ENCODE data around the gene ZMIZ1.

The ZMIZ1 gene

DNA sequence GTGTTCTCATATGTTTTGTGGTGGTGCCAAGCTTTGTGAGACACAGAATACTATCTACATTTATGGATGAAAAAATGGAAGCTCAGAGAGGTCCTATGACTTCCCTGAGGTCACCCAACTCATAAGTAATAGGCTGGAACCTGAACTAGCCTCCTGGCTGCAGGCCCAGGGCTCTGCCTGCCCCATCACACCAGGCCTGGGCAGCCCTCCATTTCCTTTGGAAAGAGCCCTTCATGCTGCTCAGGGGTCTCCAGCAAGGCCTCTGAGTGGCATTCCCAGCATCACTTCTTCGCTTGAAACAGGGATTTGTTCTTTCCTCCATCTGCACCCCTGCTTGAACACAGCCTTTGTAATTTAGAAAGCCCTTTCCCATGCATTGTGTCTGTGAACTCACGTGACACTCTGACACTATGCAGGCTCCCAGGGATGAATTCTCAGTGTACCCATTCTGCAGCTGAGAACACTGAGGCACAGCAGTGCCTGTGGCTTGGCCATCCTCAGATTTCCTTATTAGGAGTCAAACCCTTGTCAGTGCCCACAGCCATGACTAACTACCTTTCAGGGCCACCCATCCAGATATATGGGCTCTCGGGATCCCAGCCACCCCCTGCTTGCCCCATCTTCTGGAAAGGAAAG is 150.7 kb downstream of the ZMIZ1 start:
- DNase-seq: no peak

DNA sequence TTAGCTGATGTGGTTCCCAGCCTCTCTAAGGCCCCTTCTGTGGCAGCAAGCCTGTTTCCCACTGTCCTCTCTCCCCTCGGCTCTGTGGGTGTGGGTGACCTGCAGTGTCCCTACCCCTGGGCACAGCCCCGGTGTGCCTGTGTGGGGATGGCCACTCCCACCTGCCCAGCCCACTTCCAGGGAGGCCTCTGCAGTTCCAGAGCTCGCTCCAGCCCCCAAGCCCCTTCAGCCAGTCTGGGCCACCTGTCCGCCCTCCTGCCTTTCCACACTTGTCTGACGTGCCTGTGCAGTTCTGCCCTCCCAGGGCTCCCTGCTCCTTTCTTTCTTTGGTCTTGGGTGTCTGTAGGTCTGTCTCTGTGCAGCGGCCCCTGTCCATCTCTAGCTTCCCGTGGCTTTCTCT is 151.5 kb downstream of the ZMIZ1 start:
- no peak for DNase-seq

DNA sequence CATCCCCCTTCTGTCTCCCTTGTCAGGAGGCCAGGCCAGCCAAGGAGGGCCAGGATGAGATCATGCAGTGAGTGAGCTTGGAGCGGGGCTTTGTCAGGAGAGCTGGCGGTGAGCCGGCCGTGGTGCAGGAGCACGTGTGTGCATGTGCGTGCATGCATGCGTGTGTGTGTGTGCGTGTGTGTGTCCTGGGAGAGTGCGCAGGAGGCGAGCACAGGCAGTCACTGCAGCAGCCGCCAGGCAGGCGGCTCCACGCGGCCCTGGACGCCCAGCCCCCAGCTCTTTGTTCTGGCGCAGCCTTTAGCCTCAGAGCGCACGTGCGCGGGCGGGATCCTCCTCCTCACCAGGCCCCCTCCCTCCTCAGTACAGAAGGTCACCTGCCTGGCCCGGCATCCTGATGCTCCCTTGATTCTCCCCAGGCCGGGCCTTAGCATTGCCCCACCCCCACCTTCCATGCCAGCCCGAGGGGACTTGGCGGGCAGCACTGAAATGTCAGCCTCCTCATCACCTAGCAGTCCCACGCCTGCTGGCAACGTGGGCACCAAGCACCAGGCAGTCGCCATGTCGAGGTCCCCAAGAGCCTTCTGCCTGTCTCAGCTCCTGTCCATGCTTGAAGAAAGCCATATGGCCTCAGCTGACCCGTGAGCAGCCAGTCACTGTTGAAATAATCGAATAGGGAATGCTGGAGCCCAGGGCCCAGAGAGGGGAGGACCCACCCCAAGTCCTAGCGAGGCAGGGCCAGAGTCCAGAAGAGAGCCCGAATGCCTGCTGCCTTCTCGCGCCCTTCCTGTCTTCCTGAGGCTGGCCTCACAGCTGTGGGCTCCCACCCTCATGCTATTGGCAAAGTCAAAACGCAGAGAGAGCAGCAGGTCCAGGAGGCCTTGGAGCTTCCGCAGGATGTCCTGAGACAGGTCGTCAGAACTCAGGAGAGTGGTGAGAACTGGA is 152.6 kb downstream of the ZMIZ1 start:
- DNase-seq: no peak

DNA sequence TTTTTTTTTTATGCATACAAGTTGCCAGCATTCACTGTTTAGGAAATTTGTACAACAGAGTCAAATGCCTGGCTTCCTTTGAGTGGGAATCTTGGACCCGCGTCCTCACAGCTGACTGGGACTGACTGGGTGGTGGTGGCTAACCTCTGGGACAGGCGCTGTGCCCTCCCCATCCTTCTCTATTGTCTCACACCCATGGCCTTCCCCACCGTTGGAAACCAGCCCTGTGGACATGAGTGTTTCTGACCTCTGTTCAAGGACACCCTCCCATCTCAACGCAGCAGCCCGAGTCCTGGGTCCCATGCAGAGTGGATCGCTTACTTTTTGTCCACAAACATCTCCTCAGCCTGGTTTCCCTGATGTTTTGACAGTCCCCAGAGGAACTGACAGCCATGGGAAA is 153.4 kb downstream of the ZMIZ1 start:
- DNase-seq: no peak

DNA sequence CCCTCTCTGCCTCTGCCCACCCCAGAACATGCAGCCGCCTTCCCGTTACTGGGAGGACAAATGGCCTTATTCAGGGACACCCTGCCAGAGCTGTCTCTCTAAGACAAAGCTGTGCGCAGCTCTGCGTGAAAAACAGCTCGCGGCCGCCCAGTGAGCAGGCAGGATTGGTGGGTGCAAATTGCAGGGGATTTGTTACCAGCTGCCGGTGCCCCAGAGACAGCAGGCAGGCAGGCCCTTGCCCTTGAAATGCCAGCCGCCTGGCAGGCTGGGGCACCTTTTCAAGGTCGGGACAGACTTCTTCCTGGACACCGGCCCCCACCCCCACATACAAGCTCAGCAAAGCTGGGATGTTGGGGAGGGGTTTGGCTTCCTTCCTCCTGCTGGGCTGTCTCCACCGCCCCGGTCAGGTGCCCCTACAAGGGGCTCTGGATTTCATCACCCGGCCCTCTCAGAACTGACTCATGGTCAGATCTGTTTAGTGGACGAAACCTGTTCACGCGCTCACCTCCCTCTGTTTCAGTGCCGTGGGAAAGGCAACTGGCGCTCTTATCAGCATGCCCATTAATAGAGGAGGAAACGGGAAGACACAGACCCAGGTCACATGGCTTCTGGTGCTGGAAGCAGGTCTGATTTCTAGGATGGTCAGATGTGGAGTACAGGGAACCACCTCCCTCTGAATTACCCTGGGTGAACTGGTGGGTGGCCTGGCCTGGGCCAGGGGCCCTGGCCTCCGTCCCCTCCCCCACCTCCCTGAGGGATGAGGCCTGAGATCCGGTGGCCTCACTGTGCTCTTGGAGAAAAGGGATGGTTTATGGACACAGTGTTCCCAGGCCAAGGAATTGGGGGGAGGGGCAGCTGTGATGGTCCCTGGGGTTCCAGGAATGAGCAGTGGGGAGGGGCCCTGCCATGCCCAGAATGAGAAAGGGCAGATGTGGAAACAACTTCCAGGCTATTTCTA is 154.6 kb downstream of the ZMIZ1 start:
- DNase-seq: no peak

DNA sequence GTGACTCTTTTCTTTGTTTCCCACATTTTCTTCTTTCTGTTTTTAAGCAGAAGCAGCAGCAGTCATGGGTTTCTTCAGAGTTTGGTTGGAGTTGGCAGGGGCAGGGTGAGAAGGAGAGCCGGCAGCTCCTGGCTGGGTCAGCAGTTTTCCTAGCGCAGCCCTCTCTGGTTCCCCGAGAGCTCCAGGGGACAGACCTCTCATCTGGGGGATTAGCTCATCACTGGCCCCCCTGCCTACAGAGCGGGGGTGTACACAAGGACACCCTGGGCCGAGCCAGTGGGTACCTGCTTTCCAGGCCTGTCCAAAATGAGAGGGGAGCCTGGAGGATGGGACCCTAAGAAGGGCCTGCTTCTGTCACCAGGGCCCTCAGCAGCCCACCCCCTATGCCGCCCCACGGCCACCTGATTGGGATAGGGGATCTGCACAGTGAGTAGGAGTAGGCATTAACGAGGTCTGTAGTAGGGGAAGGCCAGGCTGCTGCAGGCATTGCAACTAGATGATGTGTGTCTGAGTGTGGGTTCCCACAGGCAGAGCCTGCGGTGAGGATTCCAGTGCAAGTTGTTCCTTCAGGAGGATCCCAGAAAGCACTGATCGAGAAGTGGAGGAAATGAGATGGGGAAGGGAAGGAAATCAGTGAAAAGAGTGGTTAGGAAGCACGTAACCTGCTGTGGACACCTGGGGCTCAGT is 155.6 kb downstream of the ZMIZ1 start:
- DNase-seq: no peak

DNA sequence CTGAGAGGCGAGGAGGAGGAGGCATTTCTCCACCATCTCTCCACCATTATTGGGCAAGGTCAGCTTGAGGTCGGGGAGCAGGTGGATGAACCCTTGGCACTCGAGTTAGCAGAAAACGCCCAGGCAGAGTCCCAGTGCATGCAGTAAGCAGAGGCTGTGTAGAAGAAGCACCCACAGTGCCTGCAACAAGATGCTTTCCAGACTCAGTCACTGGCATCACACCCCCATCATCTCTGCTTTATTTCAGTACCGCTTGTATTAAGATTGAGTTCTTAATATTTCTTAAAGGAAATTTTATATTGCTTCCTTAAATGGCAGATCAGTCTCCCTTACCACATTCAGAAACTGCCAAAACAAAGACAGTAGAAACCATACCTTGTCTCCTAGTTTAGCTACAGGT is 156.2 kb downstream of the ZMIZ1 start:
- no peak for DNase-seq

DNA sequence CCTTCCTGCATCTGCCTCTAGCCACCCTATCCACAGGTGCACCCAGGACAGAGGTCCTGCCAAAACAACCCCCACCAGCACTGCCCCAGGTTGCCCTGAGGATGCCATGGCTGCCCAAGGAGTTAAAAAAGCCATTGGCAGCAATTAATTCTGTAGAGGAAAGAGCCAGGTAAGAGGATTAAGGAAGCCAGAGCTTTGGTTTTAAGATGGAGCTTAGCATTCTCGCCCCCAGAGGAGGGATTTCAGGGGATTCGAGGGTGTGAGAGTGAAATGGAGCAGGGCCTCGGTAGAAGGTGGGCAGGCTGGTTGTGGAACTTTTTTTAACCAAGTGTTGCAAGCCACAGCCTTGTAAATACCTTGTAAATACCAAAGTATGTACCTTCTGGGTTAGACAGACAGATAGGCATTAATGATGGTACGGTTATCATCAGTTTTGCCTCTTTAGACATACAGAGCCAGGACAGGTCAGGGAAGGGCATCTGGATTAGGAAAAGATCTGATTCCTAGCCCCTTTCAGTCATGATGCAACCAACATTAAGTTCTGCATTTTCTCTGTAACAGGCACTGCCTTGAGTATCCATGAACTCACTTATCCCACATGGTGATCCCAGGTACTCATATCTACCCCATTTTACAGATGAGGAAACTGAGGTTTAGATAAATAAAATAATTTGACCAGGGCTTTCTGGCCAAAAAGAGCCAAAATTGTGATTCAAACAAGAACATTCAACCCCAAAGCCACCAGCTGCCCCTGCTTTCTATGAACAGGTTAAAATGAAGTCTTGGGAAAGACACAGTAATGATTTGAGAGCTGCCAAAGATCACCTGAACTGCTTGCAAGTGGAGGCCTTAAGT is 157.9 kb downstream of the ZMIZ1 start:
- DNase-seq: no peak

DNA sequence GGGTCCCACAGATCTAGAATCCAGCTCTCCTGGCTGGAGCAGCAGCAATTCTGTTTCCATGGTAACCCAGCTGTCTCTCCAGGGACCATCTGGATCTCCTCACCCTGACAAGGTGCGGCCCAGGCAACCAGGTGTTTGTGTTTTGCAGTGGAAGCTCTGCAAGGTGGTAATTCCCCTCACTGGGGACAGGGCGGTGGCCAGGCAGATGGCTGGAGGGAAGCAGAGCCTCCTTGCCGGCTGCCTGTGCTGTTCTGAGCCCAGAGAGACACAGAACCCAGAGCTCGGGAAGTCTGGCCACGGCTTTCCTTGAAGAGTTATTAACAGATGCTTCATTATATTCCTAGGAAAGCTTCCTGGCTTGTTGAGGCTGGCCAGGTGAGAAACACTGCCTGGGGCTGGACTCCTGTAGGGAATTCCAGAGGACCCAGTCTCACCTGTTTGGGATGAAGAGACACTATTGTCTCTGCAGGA is 160.3 kb downstream of the ZMIZ1 start:
- no peak for DNase-seq

DNA sequence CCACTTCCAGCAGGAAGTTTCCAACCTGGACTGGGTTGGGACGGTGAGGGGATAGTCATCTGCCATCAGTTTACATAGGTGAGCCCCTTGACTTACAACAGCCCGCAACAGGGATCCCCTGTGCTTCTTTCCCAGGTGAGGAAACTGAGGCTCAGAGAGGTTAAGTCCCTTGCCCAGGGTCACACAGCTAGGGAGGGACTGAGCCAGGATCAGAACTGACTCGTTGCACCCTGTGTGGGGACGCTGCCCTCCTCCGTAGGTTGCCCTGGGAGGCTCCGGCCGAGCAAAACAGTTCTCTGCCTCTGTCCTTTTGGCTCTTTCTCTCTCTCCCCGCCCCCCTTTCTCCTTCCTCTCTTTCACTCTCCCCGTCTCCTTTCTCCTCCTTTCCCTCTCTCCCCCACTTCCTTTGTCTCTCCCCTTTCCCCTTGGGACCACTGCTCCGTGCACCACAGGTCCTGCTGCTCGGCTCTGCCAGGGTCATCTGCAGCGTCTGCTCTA is 161.1 kb downstream of the ZMIZ1 start:
- DNase-seq: no peak

DNA sequence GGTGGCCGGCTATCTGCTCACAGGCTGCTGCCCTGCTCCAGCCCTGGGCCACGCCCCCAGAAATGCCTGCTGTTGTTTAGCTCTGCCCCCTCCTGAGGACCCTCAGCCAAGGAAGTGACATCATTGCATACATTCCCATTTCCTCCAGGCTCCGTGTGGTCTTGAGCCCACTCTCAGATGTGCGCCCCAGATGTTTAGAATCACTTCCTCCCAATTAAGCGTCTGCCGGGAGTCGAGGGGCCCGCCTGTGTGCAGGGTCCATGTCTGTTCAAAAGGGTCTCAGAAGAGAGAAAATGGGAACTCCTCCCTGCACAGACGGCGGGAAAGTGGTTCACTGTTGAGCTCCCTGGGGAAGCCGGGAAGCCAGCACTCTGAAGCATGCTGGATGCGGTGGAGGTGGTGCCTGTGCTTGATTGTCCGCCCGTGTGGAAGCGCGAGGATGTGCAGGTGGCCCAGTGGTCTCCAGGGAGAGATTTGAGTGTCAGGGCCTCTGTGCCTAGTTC is 161.6 kb downstream of the ZMIZ1 start:
- DNase-seq: no peak

DNA sequence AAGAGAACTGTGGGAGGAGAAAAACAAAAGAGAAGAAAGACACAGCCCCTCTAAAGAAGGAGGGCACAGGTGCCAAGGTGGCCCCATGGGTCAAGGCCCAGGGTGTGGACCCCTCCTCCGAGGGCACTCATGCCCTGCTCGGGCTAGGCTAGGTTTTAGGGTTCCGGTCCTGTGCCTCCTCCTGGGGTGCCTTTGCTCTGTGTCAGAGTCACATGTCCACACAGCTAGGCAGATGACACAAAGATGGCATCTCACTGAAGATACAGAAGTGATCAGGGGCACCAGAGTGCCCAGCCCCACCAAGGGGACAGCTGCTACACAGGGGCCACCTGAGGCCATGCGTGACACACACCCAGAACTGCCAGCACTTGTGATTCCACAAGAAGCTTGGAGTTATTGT is 162.1 kb downstream of the ZMIZ1 start:
- DNase-seq: no peak

DNA sequence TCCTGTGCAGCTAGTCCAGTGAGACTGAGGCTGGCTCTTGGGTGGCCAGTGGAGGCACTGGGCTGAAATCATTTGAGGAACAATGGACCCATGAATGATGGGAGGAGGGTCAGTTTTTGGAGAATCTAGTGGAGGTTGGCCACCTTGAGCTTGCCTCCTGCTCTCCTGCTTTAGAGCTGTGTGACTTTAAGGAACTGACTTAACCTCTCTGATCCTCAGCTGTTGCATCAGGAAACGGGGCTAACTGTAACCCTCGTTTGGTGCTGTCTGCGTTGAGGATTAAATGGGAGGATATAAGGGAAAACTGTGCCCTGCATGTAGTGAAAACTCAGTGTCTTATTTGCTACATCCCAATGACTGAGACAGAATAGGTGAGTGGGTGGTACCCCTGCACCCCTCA is 163.1 kb downstream of the ZMIZ1 start:
- no peak for DNase-seq

DNA sequence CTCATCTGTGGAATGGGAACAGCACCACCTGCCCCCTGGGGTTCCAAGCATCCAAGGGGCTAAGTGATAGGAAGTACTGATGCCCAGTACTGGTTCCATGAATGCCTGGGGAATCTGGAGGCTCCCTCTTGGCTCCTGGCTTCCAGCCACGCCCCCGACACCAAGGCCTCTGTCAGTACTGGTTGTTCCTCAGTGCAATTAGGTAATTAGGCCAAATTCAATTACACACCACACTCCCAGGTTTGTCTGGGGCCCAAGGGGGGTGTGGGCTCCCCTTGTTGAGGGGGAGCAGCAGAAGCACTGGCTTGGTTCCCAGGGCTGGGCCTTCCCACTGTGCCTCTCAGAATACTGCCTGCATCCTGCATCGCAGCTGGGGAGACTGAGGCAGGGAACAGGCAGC is 164.1 kb downstream of the ZMIZ1 start:
- DNase-seq: no peak

DNA sequence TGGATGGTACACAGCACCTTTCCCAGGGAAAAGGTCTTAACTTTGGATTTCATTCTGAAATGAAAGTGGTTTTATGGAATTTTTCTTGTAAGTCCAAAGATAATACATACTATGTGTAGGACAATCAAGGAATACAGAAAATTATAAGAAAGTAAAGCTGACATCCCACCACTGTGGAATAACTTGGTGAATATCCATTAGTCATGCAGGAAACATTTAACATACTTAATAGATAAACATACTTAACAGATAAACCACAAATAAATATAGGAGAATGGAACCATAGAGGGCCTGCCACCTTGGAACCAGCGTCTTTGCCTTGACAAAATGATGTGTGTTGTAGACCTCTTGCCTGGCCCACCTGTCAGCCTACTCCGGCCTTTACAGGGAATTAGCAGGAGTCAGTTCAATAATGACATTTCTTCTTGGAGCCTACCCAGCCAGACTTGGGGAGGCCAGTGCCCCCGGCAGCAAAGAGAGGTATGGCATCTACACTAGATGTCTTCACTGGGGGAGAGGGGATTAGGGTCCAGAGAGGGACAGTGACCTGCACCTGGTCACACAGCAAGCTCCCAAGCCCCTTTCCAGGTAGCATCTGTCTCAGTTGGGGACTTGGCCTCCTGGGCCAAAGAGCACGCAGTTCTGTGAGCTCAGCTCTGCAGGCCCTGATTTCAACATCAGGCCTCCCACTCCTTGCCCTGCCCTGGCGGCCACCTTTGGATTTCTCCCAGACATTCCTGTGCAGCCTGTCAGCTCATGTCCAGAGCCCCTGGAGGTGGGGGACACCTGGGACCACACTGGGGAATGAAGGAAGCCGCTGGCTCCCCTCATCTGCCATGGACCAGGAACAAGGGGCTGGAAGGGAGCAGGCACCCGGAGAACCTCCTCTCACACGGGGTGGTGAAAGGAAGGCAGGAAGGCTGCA is 165.9 kb downstream of the ZMIZ1 start:
- DNase-seq: no peak

DNA sequence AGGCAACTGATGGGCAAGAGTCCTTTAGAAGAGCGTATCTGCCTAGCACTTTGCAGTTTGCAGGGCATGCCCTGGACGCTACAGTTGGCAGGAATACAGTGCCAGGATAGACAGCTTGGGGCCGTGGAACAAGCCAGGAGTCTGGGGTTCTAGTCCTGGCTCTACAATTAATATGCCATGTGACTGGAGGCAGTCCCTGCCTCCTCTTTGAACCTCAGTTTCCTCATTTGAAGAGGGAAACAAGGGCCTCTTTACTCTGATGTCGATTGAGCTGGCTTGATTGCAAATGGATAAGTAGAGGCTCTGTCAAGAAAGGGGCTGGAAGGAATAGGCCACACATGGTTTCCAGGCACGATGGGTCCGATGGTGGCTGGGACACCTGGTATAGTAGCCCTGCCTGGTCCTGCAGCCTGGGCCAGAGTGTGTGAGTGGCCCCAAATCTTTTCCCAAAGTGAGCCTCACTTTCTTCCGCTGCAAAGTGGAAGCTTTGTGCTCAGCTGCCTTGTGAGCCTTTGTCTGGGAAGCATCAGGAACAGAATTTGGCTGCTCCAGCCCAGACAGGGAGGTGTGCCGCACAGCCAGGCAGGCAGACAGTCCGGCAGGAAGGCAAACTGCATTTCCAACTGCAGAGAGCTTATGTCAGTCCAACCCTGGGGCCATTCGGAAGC is 167.1 kb downstream of the ZMIZ1 start:
- DNase-seq: no peak

DNA sequence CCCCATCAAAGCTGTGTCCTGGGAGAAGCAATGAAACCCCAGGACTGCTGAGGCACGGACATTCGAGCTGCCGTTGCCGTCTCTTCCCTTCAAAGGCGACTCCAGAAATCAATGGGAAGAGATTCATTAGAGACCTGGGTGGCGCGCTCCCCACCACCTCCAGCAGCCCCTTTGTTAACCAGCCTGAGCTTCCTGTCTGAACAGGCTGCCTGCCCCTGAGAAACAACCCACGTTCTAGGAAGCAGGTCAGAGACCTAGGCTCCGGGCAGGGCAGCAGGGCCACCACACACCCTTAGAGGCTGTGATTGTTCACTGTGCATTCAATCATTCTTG is 167.6 kb downstream of the ZMIZ1 start:
- no peak for DNase-seq

DNA sequence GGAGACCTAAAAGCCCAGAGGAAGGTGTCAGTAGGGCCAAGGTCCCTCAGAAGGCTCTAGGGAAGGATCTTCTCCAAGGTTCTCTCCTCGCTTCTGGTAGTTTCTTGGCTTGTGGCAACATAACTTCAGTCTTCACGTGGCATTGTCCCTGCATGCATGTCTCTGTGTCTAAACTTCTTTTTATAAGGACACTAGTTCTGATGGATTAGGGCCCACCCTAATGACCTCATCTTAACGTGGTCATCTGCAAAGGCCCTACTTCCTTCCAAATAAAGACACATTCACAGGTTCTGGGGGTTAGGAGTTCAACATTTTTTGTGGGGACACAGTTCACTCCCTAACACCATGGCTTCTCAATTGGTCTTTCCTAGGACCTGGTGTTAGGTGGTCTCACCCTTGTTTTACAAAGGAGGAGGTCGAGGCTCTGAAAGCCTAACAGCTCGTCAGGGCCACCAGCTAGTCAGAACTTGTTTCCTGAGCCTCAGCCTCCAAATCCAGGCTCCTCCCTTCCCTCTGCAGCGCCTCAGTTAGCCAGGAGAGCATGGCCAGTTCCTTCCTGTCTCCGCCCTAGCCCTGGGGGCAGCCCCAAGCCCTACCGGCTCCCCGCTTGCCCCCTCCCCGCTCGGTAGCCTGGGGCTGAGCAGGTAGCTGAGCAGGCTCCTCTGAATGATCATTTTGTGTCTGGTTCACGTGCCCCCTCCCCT is 168.8 kb downstream of the ZMIZ1 start:
- no peak for DNase-seq

DNA sequence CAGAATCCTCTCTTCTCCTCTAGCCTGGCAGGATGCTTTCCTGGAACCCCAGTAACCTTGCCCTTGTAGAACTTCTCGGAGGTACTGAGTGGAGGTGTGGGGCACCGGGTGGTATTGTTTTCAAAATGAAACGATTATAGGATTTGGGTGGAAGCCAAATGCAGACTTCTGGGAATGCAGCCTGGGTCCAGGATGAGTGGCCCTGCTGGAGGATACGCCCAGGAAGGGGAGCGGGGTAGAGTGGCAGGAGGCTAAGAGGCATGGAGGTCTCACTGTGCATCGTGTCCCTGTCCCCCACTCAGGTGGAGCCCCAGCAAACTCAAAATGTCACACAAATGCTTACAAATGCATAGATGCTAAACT is 169.4 kb downstream of the ZMIZ1 start:
- DNase-seq: no peak

Measured in 8988T (cell line).